HG03025 (cell line): ENCODE results near the gene LACTBL1.

Experiments used
- ATAC-seq: cut with Tn5 transposase; IDR thresholded peaks from one replicate; pipeline ENCODE4 v1.9.1; 2021; ENCODE audit warnings: mild to moderate bottlenecking, moderate library complexity; ENCODE audit not compliant: unreplicated experiment, low FRiP score

LACTBL1 gene

GRCh38 chr1:22976461-22977243 lies 4.0 kb upstream of the LACTBL1 start:
- no peak for ATAC-seq

GRCh38 chr1:22976127-22976460 lies 3.4 kb upstream of the LACTBL1 start:
- ATAC-seq, result no peak

DNA sequence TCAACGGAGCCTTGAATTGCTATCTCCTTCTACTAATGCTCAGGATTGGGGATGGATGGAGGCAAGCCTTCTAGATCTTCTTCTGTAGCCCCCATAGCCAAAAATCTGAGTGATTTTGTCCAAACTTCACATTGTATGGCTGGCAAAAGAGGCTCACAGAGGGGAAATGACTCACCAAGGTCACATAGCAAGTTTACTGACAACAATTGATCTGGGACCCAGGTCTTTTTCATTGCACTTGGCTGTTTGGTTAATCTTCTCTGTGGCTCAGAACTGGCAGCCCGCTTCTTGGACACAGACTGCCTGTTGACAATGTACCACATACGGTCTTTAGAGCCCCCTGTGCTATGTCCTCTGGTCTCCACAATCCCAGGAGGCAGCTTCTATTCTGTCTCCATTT lies 3.0 kb upstream of the LACTBL1 start:
- no peak for ATAC-seq

GRCh38 chr1:22971611-22972405 lies 858 bp downstream of the LACTBL1 start:
- no peak for ATAC-seq

DNA sequence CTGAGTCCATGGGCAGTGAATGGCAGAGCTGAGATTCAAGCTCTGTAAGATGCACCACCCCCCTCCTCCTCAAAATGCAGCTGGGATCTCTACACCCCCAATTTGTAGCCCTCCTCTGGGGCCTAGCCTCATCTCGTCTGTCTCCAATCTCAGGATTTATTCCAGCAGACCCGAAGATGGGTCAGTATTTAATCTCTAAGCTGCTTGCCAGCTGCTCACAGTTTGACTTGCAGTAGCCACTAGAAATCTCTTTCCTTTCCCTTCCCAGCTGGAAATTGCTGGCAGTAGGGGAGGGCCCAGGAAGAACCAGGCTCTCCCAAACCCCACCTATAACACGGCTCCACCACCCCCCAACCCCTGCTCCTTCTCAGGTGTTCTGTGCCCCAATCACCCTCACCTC lies 1.5 kb downstream of the LACTBL1 start:
- no peak for ATAC-seq

GRCh38 chr1:22970096-22970495 lies 2.6 kb downstream of the LACTBL1 start:
- ATAC-seq, result no peak

DNA sequence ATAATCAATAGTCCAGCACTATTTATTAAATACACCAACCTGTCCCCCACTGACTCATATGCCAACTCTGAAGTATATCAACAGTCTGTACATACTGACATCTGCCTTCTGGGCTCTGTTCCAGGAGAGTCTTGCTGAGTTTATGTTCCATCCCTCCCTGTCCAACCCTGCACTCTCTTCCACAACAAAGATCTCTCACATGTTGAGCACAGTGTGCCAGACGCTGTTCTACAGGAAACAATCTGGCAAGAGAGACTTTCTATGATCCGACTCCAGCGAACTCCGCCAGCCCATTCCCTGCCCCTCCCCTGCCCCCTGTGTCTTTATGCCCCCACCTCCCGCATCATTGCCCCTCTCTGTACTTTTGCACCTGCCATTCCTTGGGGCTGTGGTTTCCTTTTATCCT lies 3.4 kb downstream of the LACTBL1 start:
- no peak for ATAC-seq

GRCh38 chr1:22967833-22968232 lies 4.8 kb downstream of the LACTBL1 start:
- no peak for ATAC-seq

- ATAC-seq, result no peak
Observed at GRCh38 chr1:22966309-22966708, 6.4 kb downstream of the LACTBL1 start.

DNA sequence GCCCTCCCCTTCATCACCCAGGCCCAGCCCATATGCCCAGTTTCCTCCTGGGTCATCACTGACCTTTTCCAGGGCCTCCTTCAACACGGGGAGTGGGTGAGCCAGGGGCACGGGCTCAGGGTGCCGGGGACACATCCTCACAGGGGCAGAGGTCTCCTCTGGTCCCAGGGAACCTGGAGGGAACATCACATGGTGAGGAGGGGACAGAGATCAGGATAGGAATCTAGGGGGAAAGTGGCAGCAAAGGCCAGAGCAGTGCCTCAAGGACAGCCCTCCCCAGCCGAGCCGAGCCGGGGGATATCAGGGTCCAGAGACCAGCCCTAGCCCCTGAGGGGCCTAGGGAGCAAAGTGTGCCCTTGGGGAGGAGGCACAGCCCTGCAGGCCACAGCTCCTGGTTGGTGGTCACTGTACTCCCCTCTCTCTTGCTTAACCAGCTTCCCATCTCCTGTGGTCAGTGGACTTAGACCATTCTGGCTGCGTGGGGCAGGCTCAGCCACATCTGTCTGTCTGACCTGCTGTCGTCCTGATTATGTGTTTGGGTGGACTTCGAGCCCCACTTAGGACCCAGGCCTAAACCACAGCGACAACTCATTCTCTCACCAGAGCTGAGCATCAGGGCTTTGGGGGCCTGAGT lies 9.5 kb downstream of the LACTBL1 start:
- ATAC-seq, result no peak

GRCh38 chr1:22962558-22962957 lies 10.1 kb downstream of the LACTBL1 start:
- no peak for ATAC-seq

GRCh38 chr1:22959545-22960360 lies 12.9 kb downstream of the LACTBL1 start:
- ATAC-seq, result no peak

DNA sequence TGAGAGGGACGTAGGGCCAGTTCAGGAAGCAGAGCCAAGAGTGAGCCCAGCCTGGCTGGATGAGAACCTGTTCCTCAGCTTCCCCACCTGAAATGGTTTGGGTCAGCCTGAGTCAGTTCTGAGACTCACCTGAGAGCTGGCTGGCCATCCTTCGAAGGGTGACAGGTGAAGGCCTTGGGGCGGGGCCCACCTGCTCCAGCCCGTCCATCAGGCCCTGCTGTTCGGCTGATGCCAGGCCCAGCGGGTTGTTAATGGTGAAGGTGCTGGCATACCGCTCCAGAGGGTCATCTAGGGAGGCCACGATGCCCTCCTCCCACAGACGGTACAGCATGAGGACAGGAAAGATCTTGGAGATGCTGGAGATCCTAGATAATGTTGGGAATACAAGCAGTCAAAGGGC lies 14.1 kb downstream of the LACTBL1 start:
- ATAC-seq, result no peak

DNA sequence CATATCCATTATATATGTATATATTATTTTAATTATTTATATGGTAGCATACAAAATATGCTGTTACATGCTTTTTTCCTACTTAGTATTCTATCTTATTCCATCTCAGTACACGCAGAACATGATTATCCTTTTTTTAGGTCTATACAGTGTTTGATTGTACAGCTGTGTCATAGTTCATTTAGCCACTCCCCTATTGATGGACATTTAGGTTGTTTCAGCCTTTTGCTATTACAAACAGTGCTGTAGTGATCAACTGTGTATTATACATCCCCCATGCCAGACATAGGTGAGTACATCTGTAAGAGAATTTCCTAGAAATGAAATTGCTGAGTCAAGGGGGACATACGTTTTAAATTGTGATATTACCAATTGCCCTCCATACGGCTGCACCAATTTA lies 15.6 kb downstream of the LACTBL1 start:
- ATAC-seq, result no peak

- no peak for ATAC-seq
Observed at GRCh38 chr1:22955146-22955545, 17.5 kb downstream of the LACTBL1 start.

DNA sequence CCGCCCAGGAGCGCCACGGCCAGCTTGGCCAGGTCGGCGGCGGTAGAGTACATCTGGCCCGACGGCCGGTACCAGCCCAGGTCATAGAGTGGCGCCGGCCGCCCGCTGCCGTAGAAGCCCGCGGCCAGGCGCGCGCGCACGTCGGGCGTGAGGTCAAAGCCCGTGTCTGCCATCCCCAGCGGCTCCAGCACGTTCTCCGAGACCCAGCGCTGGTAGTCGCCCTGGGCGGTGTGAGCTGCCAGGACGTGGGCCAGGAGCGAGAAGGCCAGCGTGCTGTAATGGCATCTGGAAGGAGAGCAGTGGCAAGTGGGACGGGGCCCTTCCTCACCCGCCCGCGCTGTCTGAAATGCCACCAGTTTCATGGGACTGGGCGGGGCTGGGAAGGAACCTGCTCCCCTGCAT lies 18.9 kb downstream of the LACTBL1 start:
- no peak for ATAC-seq

GRCh38 chr1:22953057-22953739 lies 19.5 kb downstream of the LACTBL1 start:
- ATAC-seq, result no peak

- no peak for ATAC-seq
Observed at GRCh38 chr1:22952694-22953056, 20.0 kb downstream of the LACTBL1 start.

DNA sequence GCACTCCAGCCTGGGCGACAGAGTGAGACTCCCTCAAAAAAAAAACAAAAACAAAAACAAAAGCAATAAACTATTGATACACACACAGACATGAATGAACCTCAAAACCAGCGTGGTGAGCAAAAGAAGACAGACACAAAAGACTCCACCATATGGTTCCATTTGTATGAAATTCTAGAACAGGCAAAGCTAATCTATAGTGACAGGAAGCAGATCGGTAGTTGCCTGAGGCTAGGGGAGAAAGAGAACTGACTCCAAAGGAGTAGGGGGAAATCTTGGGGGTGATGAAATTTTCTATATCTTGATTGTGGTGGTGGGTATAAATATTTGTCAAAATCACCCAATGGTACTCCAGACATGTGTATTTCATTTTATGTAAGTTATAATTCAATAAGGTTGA lies 20.9 kb downstream of the LACTBL1 start:
- no peak for ATAC-seq

DNA sequence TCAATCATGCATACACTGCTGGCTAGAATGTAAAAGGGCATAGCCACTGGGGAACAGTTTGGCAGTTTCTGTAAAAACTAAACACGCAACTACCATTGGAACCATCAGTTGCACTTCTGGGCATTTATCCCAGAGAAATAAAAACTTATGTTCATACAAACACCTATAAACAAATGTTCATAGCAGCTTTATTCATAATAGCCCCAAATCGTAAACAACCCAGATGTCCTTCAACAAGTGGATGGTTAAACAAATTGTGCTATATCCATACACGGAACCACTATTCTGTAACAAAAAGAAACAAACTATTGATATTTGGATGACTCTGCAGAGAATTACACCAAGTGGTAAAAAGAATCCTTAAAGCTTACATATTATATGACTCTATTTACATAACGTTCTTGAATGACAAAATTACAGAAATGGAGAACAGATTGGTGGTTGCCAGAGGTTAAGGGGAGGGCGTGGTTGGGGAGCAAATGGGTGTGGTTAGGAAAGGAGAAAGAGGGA lies 22.8 kb downstream of the LACTBL1 start:
- ATAC-seq, result no peak
